Smooth muscle cell (in vitro differentiated cells): ENCODE data around the gene TBXT. TPM values are rescaled to one million over a fixed set of nuclear protein-coding genes. Genes with fewer than 3 reads are reported as not detected.

Experiments
- DNase-seq: peaks from one replicate; lab custom pipeline; 2025; ENCODE audit not compliant: unreplicated experiment; lab: John Stamatoyannopoulos, UW
- H2AFZ ChIP-seq: fragments of 200-600 bp; sonication (generic); 2 replicates; pipeline ENCODE4 v1.6.0; 2016; ENCODE audit warnings: antibody characterized with exemption, low read depth, mild to moderate bottlenecking
- H3F3A ChIP-seq: fragments of 200-600 bp; sonication (generic); 2 replicates; pipeline ENCODE4 v1.6.0; 2017; ENCODE audit warnings: antibody characterized with exemption, low read depth
- H3K27ac ChIP-seq: fragments of 200-600 bp; sonication (generic); 2 replicates; pipeline ENCODE4 v1.5.1; 2016; ENCODE audit warnings: low read depth, mild to moderate bottlenecking
- H3K27me3 ChIP-seq: fragments of 200-600 bp; sonication (generic); 2 replicates; pipeline ENCODE4 v1.6.1; 2016; ENCODE audit warnings: low read depth, mild to moderate bottlenecking
- H3K36me3 ChIP-seq: fragments of 200-600 bp; sonication (generic); 2 replicates; pipeline ENCODE4 v1.5.1; 2016; ENCODE audit warnings: low read depth
- H3K4me1 ChIP-seq: fragments of 200-600 bp; sonication (generic); 2 replicates; pipeline ENCODE4 v1.5.1; 2016; ENCODE audit warnings: low read depth
- H3K4me2 ChIP-seq: fragments of 200-600 bp; sonication (generic); 2 replicates; pipeline ENCODE4 v1.6.0; 2016; ENCODE audit warnings: mild to moderate bottlenecking
- H3K4me3 ChIP-seq: fragments of 200-600 bp; sonication (generic); 2 replicates; pipeline ENCODE4 v1.5.1; 2016; ENCODE audit warnings: mild to moderate bottlenecking
- H3K79me2 ChIP-seq: fragments of 200-600 bp; sonication (generic); 2 replicates; pipeline ENCODE4 v1.6.0; 2016; ENCODE audit warnings: low read depth, mild to moderate bottlenecking
- H3K9ac ChIP-seq: fragments of 200-600 bp; sonication (generic); 2 replicates; pipeline ENCODE4 v1.6.0; 2016; ENCODE audit warnings: low read depth
- H3K9me3 ChIP-seq: fragments of 200-600 bp; sonication (generic); replicated peaks from 2 replicates; pipeline ENCODE4 v1.5.1; 2016; ENCODE audit warnings: low read depth
- H4K20me1 ChIP-seq: fragments of 200-600 bp; sonication (generic); 2 replicates; pipeline ENCODE4 v1.6.0; 2016; ENCODE audit warnings: low read depth
- CTCF ChIP-seq: fragments of 200-600 bp; sonication (generic); IDR thresholded peaks from 2 replicates; pipeline ENCODE4 v1.5.1; 2017; ENCODE audit warnings: borderline replicate concordance, mild to moderate bottlenecking, antibody characterized with exemption; ENCODE audit not compliant: insufficient read depth, poor library complexity, severe bottlenecking
- WGBS: methylation state at CpG from one replicate; pipeline ENCODE4 v1.1.7; 2016; ENCODE audit warnings: low lambda C conversion rate; 5-methylcytosine and 5-hydroxymethylcytosine counted together
- polyA plus RNA-seq: library from polyadenylated mRNA; unstranded; fragments of >200 nt; fragmentation: Nextera tagmentation; extraction: Ambion mirVana; gene quantifications from 2 replicates; pipeline ENCODE4 v1.2.1, GENCODE V29; 2016
- total RNA-seq: library from RNA; depleted of rRNA; stranded (reverse); fragments of >200 nt; gene quantifications from 2 replicates; pipeline ENCODE4 v1.2.3, GENCODE V29; 2014

The TBXT gene
- total and polyA plus RNA-seq, 2 experiments from 2014 or later = not detected

- H3F3A ChIP-seq = no peaks in the 10 kb centered on the region
- WGBS = 2% methylated on average over 63 of the region's 63 CpGs
Measured at GRCh38 chr6:166166314-166167257, 1.1 kb downstream of the TBXT start.

GRCh38 chr6:166165558-166166313 is 1.9 kb downstream of the TBXT start:
- DNase-seq = no peak
- no peak overlapping the region for H3K27ac ChIP-seq
- H3K36me3 ChIP-seq = no peaks in the 10 kb centered on the region
- peaks cover 88% of the 10 kb centered on the region for H3K27me3 ChIP-seq
- WGBS = 15% methylated on average over 23 of the region's 23 CpGs
- no peaks in the 10 kb centered on the region for H4K20me1 ChIP-seq
- no peaks in the 10 kb centered on the region for H3F3A ChIP-seq
- no peak for TF ChIP-seq CTCF
- no peak overlapping the region for H2AFZ ChIP-seq
- H3K9me3 ChIP-seq = no peaks in the 10 kb centered on the region
- H3K79me2 ChIP-seq = no peaks in the 10 kb centered on the region
- H3K4me2 ChIP-seq = peak overlapping the region; percentile 61
- H3K9ac ChIP-seq = no peak overlapping the region
- H3K4me3 ChIP-seq = no peak overlapping the region
- peaks cover 20% of the 10 kb centered on the region for H3K4me1 ChIP-seq

More at GRCh38 chr6:166166314-166167257, 1.1 kb downstream of the TBXT start:
- no peak overlapping the region for H3K9ac ChIP-seq
- H3K27ac ChIP-seq = no peak overlapping the region
- H3K4me3 ChIP-seq = no peak overlapping the region
- no peaks in the 10 kb centered on the region for H3K9me3 ChIP-seq
- H3K36me3 ChIP-seq = no peaks in the 10 kb centered on the region
- H3K4me1 ChIP-seq = peaks cover 20% of the 10 kb centered on the region
- DNase-seq = no peak
- peaks cover 97% of the 10 kb centered on the region for H3K27me3 ChIP-seq
- peak overlapping the region; percentile 61 for H3K4me2 ChIP-seq
- H4K20me1 ChIP-seq = no peaks in the 10 kb centered on the region
- TF ChIP-seq CTCF = no peak
- H3K79me2 ChIP-seq = no peaks in the 10 kb centered on the region
- no peak overlapping the region for H2AFZ ChIP-seq

GRCh38 chr6:166162599-166163342 is 4.9 kb downstream of the TBXT start:
- H3K36me3 ChIP-seq = no peaks in the 10 kb centered on the region
- H3K9ac ChIP-seq = no peak overlapping the region
- H3K4me3 ChIP-seq = no peak overlapping the region
- H3K27me3 ChIP-seq = peaks cover 64% of the 10 kb centered on the region
- WGBS = 82% methylated on average over 1 of the region's 1 CpG
- no peaks in the 10 kb centered on the region for H3F3A ChIP-seq
- H3K9me3 ChIP-seq = no peaks in the 10 kb centered on the region
- H3K79me2 ChIP-seq = no peaks in the 10 kb centered on the region
- H2AFZ ChIP-seq = no peak overlapping the region
- H3K27ac ChIP-seq = no peak overlapping the region
- H3K4me1 ChIP-seq = peaks cover 8% of the 10 kb centered on the region
- DNase-seq = no peak
- no peak overlapping the region for H3K4me2 ChIP-seq
- no peak for TF ChIP-seq CTCF
- no peaks in the 10 kb centered on the region for H4K20me1 ChIP-seq
